ENCODE data around the gene GALNTL6.

The GALNTL6 gene

GRCh38 chr4:172127168-172127567 lies 314.0 kb downstream of the GALNTL6 start:
- Histone ChIP-seq H3K9ac (ENCODE audit: insufficient read length, low read depth) (no peak overlapping the region), H3K27me3 (ENCODE audit: insufficient read depth, insufficient read length) (no peaks in the 10 kb centered on the region), H3K4me1 (ENCODE audit: insufficient read depth, insufficient read length) (no peaks in the 10 kb centered on the region), H3K4me3 (ENCODE audit: insufficient read length, low read depth) (no peak overlapping the region), H3K36me3 (ENCODE audit: insufficient read depth, insufficient read length, low read length) (no peaks in the 10 kb centered on the region), H3K9me3 (ENCODE audit: insufficient read depth, low read length) (no peaks in the 10 kb centered on the region)
- TF ChIP-seq SUZ12 (IDR thresholded peaks at IDR 0.05; ENCODE audit: extremely low read depth, insufficient read depth, insufficient read length) = no peak
- DNase-seq (ENCODE audit: low read depth, low spot score) = no peak

- Histone ChIP-seq H3K27me3 (ENCODE audit: insufficient read depth, insufficient read length) (no peaks in the 10 kb centered on the region), H3K9ac (ENCODE audit: insufficient read length, low read depth) (no peak overlapping the region), H3K4me3 (ENCODE audit: insufficient read length, low read depth) (no peak overlapping the region), H3K4me1 (ENCODE audit: insufficient read depth, insufficient read length) (no peaks in the 10 kb centered on the region), H3K9me3 (ENCODE audit: insufficient read depth, low read length) (no peaks in the 10 kb centered on the region), H3K36me3 (ENCODE audit: insufficient read depth, insufficient read length, low read length) (no peaks in the 10 kb centered on the region)
- TF ChIP-seq SUZ12 (IDR thresholded peaks at IDR 0.05; ENCODE audit: extremely low read depth, insufficient read depth, insufficient read length) = no peak
- no peak for TF ChIP-seq ZNF274 (IDR thresholded peaks at IDR 0.05; ENCODE audit: low read depth, low read length)
- no peak for TF ChIP-seq YY1 (IDR thresholded peaks at IDR 0.05; ENCODE audit: insufficient read depth, insufficient read length)
- no peak for DNase-seq (ENCODE audit: low read depth, low spot score)
Measured at GRCh38 chr4:172129593-172129992, 316.4 kb downstream of the GALNTL6 start.

GRCh38 chr4:172134521-172134920 lies 321.3 kb downstream of the GALNTL6 start:
- H3K4me3 ChIP-seq (ENCODE audit: insufficient read length, low read depth) = no peak overlapping the region
- no peaks in the 10 kb centered on the region for H3K4me1 ChIP-seq (ENCODE audit: insufficient read depth, insufficient read length)
- no peaks in the 10 kb centered on the region for H3K36me3 ChIP-seq (ENCODE audit: insufficient read depth, insufficient read length, low read length)
- DNase-seq (ENCODE audit: low read depth, low spot score) = no peak
- no peaks in the 10 kb centered on the region for H3K9me3 ChIP-seq (ENCODE audit: insufficient read depth, low read length)
- no peaks in the 10 kb centered on the region for H3K27me3 ChIP-seq (ENCODE audit: insufficient read depth, insufficient read length)
- no peak overlapping the region for H3K9ac ChIP-seq (ENCODE audit: insufficient read length, low read depth)
- TF ChIP-seq SUZ12 (IDR thresholded peaks at IDR 0.05; ENCODE audit: extremely low read depth, insufficient read depth, insufficient read length) (no peak), YY1 (IDR thresholded peaks at IDR 0.05; ENCODE audit: insufficient read depth, insufficient read length) (no peak), ZNF274 (IDR thresholded peaks at IDR 0.05; ENCODE audit: low read depth, low read length) (no peak)

- Histone ChIP-seq H3K4me1 (ENCODE audit: insufficient read depth, insufficient read length) (no peaks in the 10 kb centered on the region), H3K36me3 (ENCODE audit: insufficient read depth, insufficient read length, low read length) (no peaks in the 10 kb centered on the region), H3K4me3 (ENCODE audit: insufficient read length, low read depth) (no peak overlapping the region), H3K9me3 (ENCODE audit: insufficient read depth, low read length) (no peaks in the 10 kb centered on the region), H3K9ac (ENCODE audit: insufficient read length, low read depth) (no peak overlapping the region), H3K27me3 (ENCODE audit: insufficient read depth, insufficient read length) (no peaks in the 10 kb centered on the region)
- DNase-seq (ENCODE audit: low read depth, low spot score) = no peak
- TF ChIP-seq ZNF274 (IDR thresholded peaks at IDR 0.05; ENCODE audit: low read depth, low read length) (no peak), YY1 (IDR thresholded peaks at IDR 0.05; ENCODE audit: insufficient read depth, insufficient read length) (no peak), SUZ12 (IDR thresholded peaks at IDR 0.05; ENCODE audit: extremely low read depth, insufficient read depth, insufficient read length) (no peak)
Measured at GRCh38 chr4:172141025-172141424, 327.8 kb downstream of the GALNTL6 start.

GRCh38 chr4:172142281-172142741 lies 329.1 kb downstream of the GALNTL6 start:
- no peaks in the 10 kb centered on the region for H3K9me3 ChIP-seq (ENCODE audit: insufficient read depth, low read length)
- TF ChIP-seq SUZ12 (IDR thresholded peaks at IDR 0.05; ENCODE audit: extremely low read depth, insufficient read depth, insufficient read length) (no peak), ZNF274 (IDR thresholded peaks at IDR 0.05; ENCODE audit: low read depth, low read length) (no peak), YY1 (IDR thresholded peaks at IDR 0.05; ENCODE audit: insufficient read depth, insufficient read length) (no peak)
- H3K9ac ChIP-seq (ENCODE audit: insufficient read length, low read depth) = no peak overlapping the region
- H3K27me3 ChIP-seq (ENCODE audit: insufficient read depth, insufficient read length) = no peaks in the 10 kb centered on the region
- no peak for DNase-seq (ENCODE audit: low read depth, low spot score)
- no peak overlapping the region for H3K4me3 ChIP-seq (ENCODE audit: insufficient read length, low read depth)
- no peaks in the 10 kb centered on the region for H3K36me3 ChIP-seq (ENCODE audit: insufficient read depth, insufficient read length, low read length)
- no peaks in the 10 kb centered on the region for H3K4me1 ChIP-seq (ENCODE audit: insufficient read depth, insufficient read length)

GRCh38 chr4:172143605-172144314 lies 330.6 kb downstream of the GALNTL6 start:
- no peak overlapping the region for H3K4me3 ChIP-seq (ENCODE audit: insufficient read length, low read depth)
- no peak for DNase-seq (ENCODE audit: low read depth, low spot score)
- TF ChIP-seq YY1 (IDR thresholded peaks at IDR 0.05; ENCODE audit: insufficient read depth, insufficient read length) = no peak
- TF ChIP-seq SUZ12 (IDR thresholded peaks at IDR 0.05; ENCODE audit: extremely low read depth, insufficient read depth, insufficient read length) = no peak
- TF ChIP-seq ZNF274 (IDR thresholded peaks at IDR 0.05; ENCODE audit: low read depth, low read length) = no peak
- no peaks in the 10 kb centered on the region for H3K9me3 ChIP-seq (ENCODE audit: insufficient read depth, low read length)
- H3K9ac ChIP-seq (ENCODE audit: insufficient read length, low read depth) = no peak overlapping the region
- no peaks in the 10 kb centered on the region for H3K27me3 ChIP-seq (ENCODE audit: insufficient read depth, insufficient read length)
- no peaks in the 10 kb centered on the region for H3K36me3 ChIP-seq (ENCODE audit: insufficient read depth, insufficient read length, low read length)
- no peaks in the 10 kb centered on the region for H3K4me1 ChIP-seq (ENCODE audit: insufficient read depth, insufficient read length)

GRCh38 chr4:172147687-172148086 lies 334.5 kb downstream of the GALNTL6 start:
- H3K4me3 ChIP-seq (ENCODE audit: insufficient read length, low read depth) = no peak overlapping the region
- no peaks in the 10 kb centered on the region for H3K27me3 ChIP-seq (ENCODE audit: insufficient read depth, insufficient read length)
- H3K36me3 ChIP-seq (ENCODE audit: insufficient read depth, insufficient read length, low read length) = no peaks in the 10 kb centered on the region
- TF ChIP-seq SUZ12 (IDR thresholded peaks at IDR 0.05; ENCODE audit: extremely low read depth, insufficient read depth, insufficient read length) = no peak
- TF ChIP-seq ZNF274 (IDR thresholded peaks at IDR 0.05; ENCODE audit: low read depth, low read length) = no peak
- TF ChIP-seq YY1 (IDR thresholded peaks at IDR 0.05; ENCODE audit: insufficient read depth, insufficient read length) = no peak
- H3K9ac ChIP-seq (ENCODE audit: insufficient read length, low read depth) = no peak overlapping the region
- H3K4me1 ChIP-seq (ENCODE audit: insufficient read depth, insufficient read length) = no peaks in the 10 kb centered on the region
- H3K9me3 ChIP-seq (ENCODE audit: insufficient read depth, low read length) = no peaks in the 10 kb centered on the region
- no peak for DNase-seq (ENCODE audit: low read depth, low spot score)
